IMR-90 (cell line): ENCODE data around the gene PSMG4. TPM values are rescaled to one million over a fixed set of nuclear protein-coding genes. Genes with fewer than 3 reads are reported as not detected.

ENCODE experiments used
- ATAC-seq: fragments of 200-7000 bp; cut with Tn5 transposase; 2 replicates; pipeline ENCODE4 v1.9.1; 2020; ENCODE audit warnings: low read depth, mild to moderate bottlenecking, moderate library complexity
- BruUV-seq: library from RNA; stranded (reverse); fragments of 400-500 nt; replicated peaks from 2 replicates; lab custom pipeline; 2021; lab: Mats Ljungman, UMichigan
- CTCF ChIA-PET: fragments of 300-600 bp; formaldehyde crosslinking; extraction: SDS; loops from one replicate; lab custom pipeline; 2021; ENCODE audit warnings: antibody characterized with exemption; lab: Yijun Ruan, JAX
- POLR2A ChIA-PET: fragments of 300-600 bp; sonication (Branson Sonifier 250); formaldehyde crosslinking; loops from one replicate; lab custom pipeline; 2022; ENCODE audit warnings: antibody characterized with exemption; ENCODE audit not compliant: unreplicated experiment; lab: Charles Lee
- DNase-seq: peaks from one replicate; pipeline ENCODE4 v3.0.0; 2013
- H2AFZ ChIP-seq: replicated peaks from 2 replicates; pipeline ENCODE3; 2013; ENCODE audit warnings: low read length, mild to moderate bottlenecking; ENCODE audit not compliant: poor library complexity
- H2AK5ac ChIP-seq: 2 replicates; pipeline ENCODE4 v1.6.1; 2013; ENCODE audit warnings: low read depth, low read length, inconsistent platforms
- H2AK9ac ChIP-seq: replicated peaks from 2 replicates; pipeline ENCODE3; 2013; ENCODE audit warnings: mild to moderate bottlenecking, low read depth, low read length, moderate library complexity; ENCODE audit not compliant: poor library complexity
- H2BK120ac ChIP-seq: 2 replicates; pipeline ENCODE4 v1.6.1; 2013; ENCODE audit warnings: low read depth, low read length, inconsistent platforms
- H2BK15ac ChIP-seq: 3 replicates; pipeline ENCODE4 v1.6.1; 2013; ENCODE audit warnings: low read depth, low read length, inconsistent platforms
- H2BK20ac ChIP-seq: 2 replicates; pipeline ENCODE4 v1.6.1; 2013; ENCODE audit warnings: low read depth, mild to moderate bottlenecking, inconsistent platforms, low read length, moderate library complexity
- H2BK5ac ChIP-seq: 2 replicates; pipeline ENCODE4 v1.6.1; 2013; ENCODE audit warnings: mild to moderate bottlenecking, low read depth, low read length, inconsistent platforms; ENCODE audit not compliant: poor library complexity, severe bottlenecking
- H3K14ac ChIP-seq: replicated peaks from 2 replicates; pipeline ENCODE4 v1.6.1; 2013; ENCODE audit warnings: low read depth, low read length, inconsistent platforms
- H3K18ac ChIP-seq: 2 replicates; pipeline ENCODE4 v1.6.1; 2013; ENCODE audit warnings: low read depth, low read length, control low read depth
- H3K23ac ChIP-seq: 2 replicates; pipeline ENCODE4 v1.6.1; 2013; ENCODE audit warnings: low read depth, low read length, inconsistent platforms
- H3K27ac ChIP-seq: 2 replicates; pipeline ENCODE4 v1.5.1; 2013; ENCODE audit warnings: mild to moderate bottlenecking, control low read depth, low read length; ENCODE audit not compliant: insufficient read depth
- H3K27me3 ChIP-seq: 2 replicates; pipeline ENCODE4 v1.6.1; 2013; ENCODE audit warnings: low read length; ENCODE audit not compliant: control insufficient read depth, insufficient read depth
- H3K36me3 ChIP-seq: 2 replicates; pipeline ENCODE4 v1.6.1; 2013; ENCODE audit warnings: low read length, mixed read lengths; ENCODE audit not compliant: control insufficient read depth, insufficient read depth
- H3K4ac ChIP-seq: 2 replicates; pipeline ENCODE4 v1.6.1; 2013; ENCODE audit warnings: low read depth, low read length, inconsistent platforms
- H3K4me1 ChIP-seq: 2 replicates; pipeline ENCODE4 v1.6.1; 2013; ENCODE audit warnings: low read length, mixed read lengths; ENCODE audit not compliant: control insufficient read depth, insufficient read depth
- H3K4me2 ChIP-seq: 2 replicates; pipeline ENCODE4 v1.6.1; 2013; ENCODE audit warnings: low read depth, mild to moderate bottlenecking, control low read depth, low read length, moderate library complexity
- H3K4me3 ChIP-seq: 2 replicates; pipeline ENCODE4 v1.5.1; 2013; ENCODE audit warnings: low read depth, mild to moderate bottlenecking, control low read depth, low read length, moderate library complexity; ENCODE audit not compliant: insufficient read depth
- H3K56ac ChIP-seq: 2 replicates; pipeline ENCODE4 v1.6.1; 2013; ENCODE audit warnings: low read length, inconsistent platforms; ENCODE audit not compliant: insufficient read depth; ENCODE audit errors: extremely low read depth
- H3K79me1 ChIP-seq, 2 experiments: 2 replicates each; pipeline ENCODE4 v1.6.1; 2013; ENCODE audit warnings: low read length in 2 of 2, inconsistent platforms in 1 of 2, low read depth in 1 of 2
- H3K9ac ChIP-seq: 2 replicates; pipeline ENCODE4 v1.6.1; 2013; ENCODE audit warnings: low read depth, low read length, control low read depth
- H3K9me1 ChIP-seq: 2 replicates; pipeline ENCODE4 v1.6.1; 2013; ENCODE audit warnings: low read length, inconsistent platforms; ENCODE audit not compliant: insufficient read depth
- H3K9me3 ChIP-seq: 2 replicates; pipeline ENCODE4 v1.6.1; 2013; ENCODE audit warnings: low read length; ENCODE audit not compliant: control insufficient read depth, insufficient read depth
- H4K20me1 ChIP-seq: 2 replicates; pipeline ENCODE4 v1.6.1; 2013; ENCODE audit warnings: low read length, inconsistent platforms; ENCODE audit not compliant: insufficient read depth
- H4K5ac ChIP-seq: 2 replicates; pipeline ENCODE4 v1.6.1; 2013; ENCODE audit warnings: mild to moderate bottlenecking, low read depth, low read length, control low read depth
- H4K8ac ChIP-seq, 2 experiments: 2 replicates each; pipeline ENCODE4 v1.6.1; 2013; ENCODE audit warnings: low read depth in 2 of 2, low read length in 2 of 2, control low read depth in 1 of 2, inconsistent platforms in 1 of 2
- H4K91ac ChIP-seq: 2 replicates; pipeline ENCODE4 v1.6.1; 2013; ENCODE audit warnings: low read depth, low read length, inconsistent platforms; ENCODE audit not compliant: insufficient read depth
- CEBPB ChIP-seq: IDR thresholded peaks from 2 replicates; pipeline ENCODE4 v1.6.1; 2012; ENCODE audit warnings: low read depth, low read length, improper control_type of control experiment
- NFE2L2 ChIP-seq: fragments of 150-350 bp; IDR thresholded peaks from 2 replicates; pipeline ENCODE4 v1.6.1; 2016; ENCODE audit warnings: low read depth, mild to moderate bottlenecking, low read length
- RAD21 ChIP-seq: IDR thresholded peaks from 2 replicates; pipeline ENCODE4 v1.6.1; 2012; ENCODE audit warnings: low read length, improper control_type of control experiment
- WGBS, 2 experiments: methylation state at CpG; one replicate each; pipeline versions ENCODE4 v1.1.5 to v1.1.7; 2013; ENCODE audit warnings: missing lambda C conversion rate in 2 of 2; ENCODE audit not compliant: insufficient read length in 1 of 2; ENCODE audit errors: extremely low coverage in 2 of 2; 5-methylcytosine and 5-hydroxymethylcytosine counted together
- dilution Hi-C: fragments of 300-500 bp; cut with HindIII; formaldehyde crosslinking; loops from one replicate; pipeline ENCODE4 v1.14.3; 2018; ENCODE audit warnings: low sequenced_read_pairs; ENCODE audit not compliant: unreplicated experiment
- in situ Hi-C: fragments of 300-500 bp; cut with MboI; formaldehyde crosslinking; loops from 3 replicates; pipeline ENCODE4 v1.14.3; 2019; ENCODE audit warnings: low sequenced_read_pairs, inconsistent platforms, mixed read lengths
- intact Hi-C: fragments of 100-400 bp; cut with micrococcal nuclease; formaldehyde crosslinking; loops from 2 replicates; pipeline ENCODE4 v1.10.0; 2022
- polyA plus RNA-seq, 3 experiments: library from polyadenylated mRNA; depleted of rRNA; stranded (reverse); fragments of >200 nt; gene quantifications; 2 replicates each; pipeline ENCODE4 v1.2.3, GENCODE V29; 2012; ENCODE audit warnings: low replicate concordance in 1 of 3
- total RNA-seq: library from RNA; depleted of rRNA; stranded (reverse); fragments of >200 nt; gene quantifications from 2 replicates; pipeline ENCODE4 v1.2.3, GENCODE V29; 2012

PSMG4 gene
- total and polyA plus RNA-seq, 2 of the 4 experiments (the other 2 are of a cell fraction) = 5.6 to 13.4 TPM

- Histone ChIP-seq H2BK20ac (no peak overlapping the region), H4K91ac (no peak overlapping the region), H2AK9ac (no peak overlapping the region), H3K23ac (no peak overlapping the region), H3K27ac (no peak overlapping the region), H3K9ac (no peak overlapping the region), H4K8ac (no peak overlapping the region), H2AFZ (no peak overlapping the region), H4K5ac (no peak overlapping the region), H3K14ac (no peak overlapping the region), H3K18ac (no peak overlapping the region), H2AK5ac (no peak overlapping the region), H3K27me3 (peaks cover 1% of the 10 kb centered on the region; the same call in 1 of the 2 replicates), H3K4ac (no peak overlapping the region), H3K79me1 (no peaks in the 10 kb centered on the region), H3K4me3 (no peak overlapping the region), H2BK5ac (no peak overlapping the region), H2BK15ac (no peak overlapping the region), H3K9me1 (peaks cover 10% of the 10 kb centered on the region), H3K9me3 (no peaks in the 10 kb centered on the region), H3K56ac (no peak overlapping the region), H2BK120ac (no peak overlapping the region), H4K20me1 (no peaks in the 10 kb centered on the region), H3K4me2 (no peak overlapping the region), H3K4me1 (peaks cover 11% of the 10 kb centered on the region), H3K36me3 (no peaks in the 10 kb centered on the region)
- intact Hi-C loops = no loop called here
- ATAC-seq (no peak), DNase-seq (no peak)
- POLR2A ChIA-PET = no interaction called here
- no TSS peak for BruUV-seq
- dilution Hi-C loops = no loop called here
- in situ Hi-C loops = loop anchor here (5.0 to 10.0 kb wide), 2 partner anchors 125 to 258 kb away; partner anchors contain the start of gene NQO2
- CTCF ChIA-PET = interaction anchor here (1.1 to 2.4 kb wide), 3 partner anchors 13 to 103 kb away, joined by 4 to 11 read pairs (median 7); partner anchors contain the start of gene TUBB2A
- TF ChIP-seq CEBPB (no peak), NFE2L2 (no peak), RAD21 (no peak)
- WGBS, 2 experiments = 96% methylated on average over 3 of the region's 10 CpGs; no CpG with 5 or more reads in 1 of the 2 experiments
Observed at GRCh38 chr6:3252369-3252768, 6.4 kb upstream of the PSMG4 start.
